B cell (primary cell): ENCODE measurements around the gene ZNF385D. TPM values are rescaled to one million over a fixed set of nuclear protein-coding genes. Genes with fewer than 3 reads are reported as not detected.

ENCODE experiments used
- ATAC-seq: fragments of 200-7000 bp; cut with Tn5 transposase; one replicate; pipeline ENCODE4 v1.10.0; 2021; ENCODE audit warnings: low read depth, mild to moderate bottlenecking, moderate number of reproducible peaks, moderate library complexity
- CTCF ChIA-PET: fragments of 350-600 bp; sonication (Branson Sonifier 250); formaldehyde crosslinking; loops from one replicate; lab custom pipeline; 2021; ENCODE audit warnings: antibody characterized with exemption, inconsistent platforms; lab: Charles Lee
- POLR2A ChIA-PET: fragments of 350-600 bp; sonication (Branson Sonifier 250); formaldehyde crosslinking; loops from one replicate; lab custom pipeline; 2021; ENCODE audit warnings: antibody characterized with exemption; lab: Charles Lee
- DNase-seq: peaks from one replicate; pipeline ENCODE4 v3.0.0; 2013
- H2AFZ ChIP-seq: 2 replicates; pipeline ENCODE4 v1.6.1; 2012; ENCODE audit warnings: mild to moderate bottlenecking, low read depth, low read length; ENCODE audit not compliant: insufficient read depth, poor library complexity, severe bottlenecking
- H3K27ac ChIP-seq, 2 donors: 1 replicate in 1 of 2; 2 replicates in 1 of 2; pipeline ENCODE4 v1.5.1; 2012 to 2013; ENCODE audit warnings: low read length in 2 of 2, mild to moderate bottlenecking in 2 of 2, moderate library complexity in 1 of 2
- H3K27me3 ChIP-seq, 4 experiments: fragments of 200-600 bp in 1 of 4; sonication (generic) in 1 of 4; replicated peaks in 1 of 4; 1 replicate in 2 of 4; 2 replicates in 2 of 4; pipeline versions ENCODE4 v1.6.1 to v1.7.0; 2013 to 2016; ENCODE audit warnings: low read length in 3 of 4, mild to moderate bottlenecking in 2 of 4, mixed read lengths in 1 of 4, moderate library complexity in 1 of 4; ENCODE audit not compliant: insufficient read depth in 4 of 4, control insufficient read depth in 3 of 4; ENCODE audit errors: control extremely low read depth in 1 of 4
- H3K36me3 ChIP-seq, 2 experiments: replicated peaks in 1 of 2; 1 replicate in 1 of 2; 2 replicates in 1 of 2; pipeline versions ENCODE4 v1.6.1 to v1.7.1; 2013; ENCODE audit warnings: low read length in 1 of 2; ENCODE audit not compliant: insufficient read depth in 2 of 2, control insufficient read depth in 1 of 2; ENCODE audit errors: control extremely low read depth in 1 of 2, extremely low read depth in 1 of 2
- H3K4me1 ChIP-seq, 2 donors: fragments of 200-600 bp in 1 of 2; sonication (generic) in 1 of 2; 1 replicate in 1 of 2; 2 replicates in 1 of 2; pipeline versions ENCODE4 v1.5.1 to v1.6.1; 2013 to 2017; ENCODE audit warnings: low read length in 2 of 2; ENCODE audit not compliant: control insufficient read depth in 2 of 2, insufficient read depth in 2 of 2
- H3K4me2 ChIP-seq: replicated peaks from 2 replicates; pipeline ENCODE3; 2012; ENCODE audit warnings: mild to moderate bottlenecking, low read depth, low read length; ENCODE audit not compliant: poor library complexity, severe bottlenecking
- H3K4me3 ChIP-seq, 5 experiments: fragments of 200-600 bp in 1 of 5; sonication (generic) in 1 of 5; 1 replicate in 3 of 5; 2 replicates in 2 of 5; pipeline versions ENCODE4 v1.5.1 to v1.7.0; 2011 to 2016; ENCODE audit warnings: low read length in 4 of 5, mild to moderate bottlenecking in 4 of 5, low read depth in 2 of 5, control low read depth in 1 of 5, moderate library complexity in 1 of 5; ENCODE audit not compliant: insufficient read depth in 1 of 5; ENCODE audit errors: control extremely low read depth in 1 of 5, extremely low read depth in 1 of 5
- H3K79me2 ChIP-seq: fragments of 200-600 bp; sonication (generic); one replicate; pipeline ENCODE4 v1.6.0; 2016; ENCODE audit warnings: low read length; ENCODE audit not compliant: control insufficient read depth, insufficient read depth
- H3K9ac ChIP-seq: fragments of 200-600 bp; sonication (generic); 2 replicates; pipeline ENCODE4 v1.6.1; 2017; ENCODE audit warnings: mild to moderate bottlenecking, low read length, moderate library complexity
- H3K9me3 ChIP-seq, 3 donors: one replicate each; pipeline versions ENCODE4 v1.6.1 to v1.7.1; 2013; ENCODE audit warnings: low read length in 2 of 3; ENCODE audit not compliant: control insufficient read depth in 2 of 3, insufficient read depth in 1 of 3; ENCODE audit errors: control extremely low read depth in 1 of 3
- H4K20me1 ChIP-seq: 2 replicates; pipeline ENCODE4 v1.6.0; 2012; ENCODE audit warnings: mild to moderate bottlenecking, low read length; ENCODE audit not compliant: insufficient read depth, control insufficient read depth, poor library complexity, severe bottlenecking
- H3K27ac Mint-ChIP-seq: one replicate; pipeline ENCODE4 v1.8.0; 2021; ENCODE audit warnings: mixed read lengths
- H3K27me3 Mint-ChIP-seq: one replicate; pipeline ENCODE4 v1.8.0; 2021; ENCODE audit warnings: mixed read lengths
- H3K4me1 Mint-ChIP-seq: one replicate; pipeline ENCODE4 v1.8.0; 2021; ENCODE audit warnings: mixed read lengths
- H3K4me3 Mint-ChIP-seq: one replicate; pipeline ENCODE4 v1.8.0; 2021; ENCODE audit warnings: mixed read lengths
- H3K9me3 Mint-ChIP-seq: one replicate; pipeline ENCODE4 v1.8.0; 2022; ENCODE audit warnings: mixed read lengths; ENCODE audit not compliant: insufficient read depth
- EZH2 ChIP-seq: IDR thresholded peaks from 2 replicates; pipeline ENCODE4 v1.6.1; 2012; ENCODE audit warnings: borderline replicate concordance, low read depth, mild to moderate bottlenecking, moderate library complexity, low read length; ENCODE audit not compliant: insufficient read depth, poor library complexity, severe bottlenecking
- WGBS: methylation state at CpG from one replicate; pipeline ENCODE4 v1.1.5; 2013; ENCODE audit warnings: missing lambda C conversion rate; ENCODE audit not compliant: insufficient coverage; 5-methylcytosine and 5-hydroxymethylcytosine counted together
- intact Hi-C: fragments of 100-400 bp; cut with micrococcal nuclease; formaldehyde crosslinking; loops from one replicate; pipeline ENCODE4 v1.10.0; 2022
- polyA minus RNA-seq: library from RNA; depleted of rRNA, polyadenylated mRNA; stranded (reverse); fragments of >200 nt; gene quantifications from 2 replicates; pipeline ENCODE4 v1.2.3, GENCODE V29; 2012
- polyA plus RNA-seq: library from polyadenylated mRNA; depleted of rRNA; stranded (reverse); fragments of >200 nt; gene quantifications from 2 replicates; pipeline ENCODE4 v1.2.3, GENCODE V29; 2012
- total RNA-seq, 2 donors: library from RNA; stranded (reverse); fragments of 120-200 nt in 1 of 2; gene quantifications; 1 replicate in 1 of 2; 2 replicates in 1 of 2; pipeline versions ENCODE4 v1.2.3 to v1.2.4, GENCODE V29; 2013 to 2022
- TF ChIP-seq, protein P1 (sequence below): fragments of 200-600 bp; IDR thresholded peaks from one replicate; pipeline ENCODE4 v1.8.0; 2022; ENCODE audit warnings: antibody characterized with exemption, mild to moderate bottlenecking

ZNF385D gene, protein sequence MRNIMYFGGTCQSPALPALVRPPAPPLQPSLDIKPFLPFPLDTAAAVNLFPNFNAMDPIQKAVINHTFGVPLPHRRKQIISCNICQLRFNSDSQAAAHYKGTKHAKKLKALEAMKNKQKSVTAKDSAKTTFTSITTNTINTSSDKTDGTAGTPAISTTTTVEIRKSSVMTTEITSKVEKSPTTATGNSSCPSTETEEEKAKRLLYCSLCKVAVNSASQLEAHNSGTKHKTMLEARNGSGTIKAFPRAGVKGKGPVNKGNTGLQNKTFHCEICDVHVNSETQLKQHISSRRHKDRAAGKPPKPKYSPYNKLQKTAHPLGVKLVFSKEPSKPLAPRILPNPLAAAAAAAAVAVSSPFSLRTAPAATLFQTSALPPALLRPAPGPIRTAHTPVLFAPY
- not detected in 2 replicates for total RNA-seq
- total RNA-seq (2013) = 0.40 TPM
- polyA plus RNA-seq = not detected in 2 replicates
- polyA minus RNA-seq = 0.50 TPM in 1 of 2 replicates, not detected in the other

DNA sequence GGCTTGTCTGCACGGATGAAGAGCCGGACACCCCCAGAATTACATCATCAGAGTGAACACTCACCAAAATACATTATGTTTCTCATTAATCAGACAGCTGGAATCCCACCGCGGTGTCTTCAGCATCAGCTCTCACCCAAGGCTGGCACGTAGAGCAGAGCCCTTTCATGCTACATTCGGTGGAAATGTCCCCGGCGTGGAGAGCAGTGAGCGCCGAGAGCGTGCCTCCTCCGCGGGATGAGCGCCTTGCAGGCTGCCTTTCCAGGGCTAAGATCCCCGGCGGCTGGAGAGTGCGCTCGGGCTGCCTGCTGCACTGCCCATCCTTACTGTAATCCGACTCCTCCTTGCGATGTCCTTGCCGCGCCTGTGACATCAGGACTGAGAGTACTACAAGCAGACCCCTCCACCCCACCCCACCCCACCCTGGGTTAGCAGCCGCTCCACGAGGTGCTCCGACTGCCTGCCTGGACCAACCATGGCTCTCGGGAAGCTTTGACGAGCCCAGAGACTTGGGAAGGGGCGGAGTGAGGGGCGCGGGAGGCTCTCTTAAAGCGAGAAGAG lies at the start of gene ZNF385D:
TSS of gene ZNF385D (minus strand) at position 380 of the 561 bp plus-strand sequence. CDS start at position 86, 294 bp downstream.
- intact Hi-C loops = no loop called here
- no peak within 1 kb of the TSS for H3K9ac ChIP-seq
- Mint-ChIP-seq H3K27me3 (peaks cover 9% of the 10 kb centered on the region), H3K9me3 (no peaks in the 10 kb centered on the region), H3K4me3 (no peak within 1 kb of the TSS), H3K4me1 (no peaks in the 10 kb centered on the region), H3K27ac (no peak within 1 kb of the TSS)
- H3K4me2 ChIP-seq = no peak within 1 kb of the TSS
- ATAC-seq (no peak), DNase-seq (no peak)
- no peaks in the 10 kb centered on the region for H3K4me1 ChIP-seq
- WGBS = 14% methylated on average over 25 of the region's 31 CpGs
- H3K79me2 ChIP-seq = no peaks in the 10 kb centered on the region
- H4K20me1 ChIP-seq = no peaks in the 10 kb centered on the region
- POLR2A ChIA-PET = no interaction called here
- CTCF ChIA-PET = no interaction called here
- no peaks in the 10 kb centered on the region for H3K36me3 ChIP-seq
- no peaks in the 10 kb centered on the region for H3K9me3 ChIP-seq
- H2AFZ ChIP-seq = no peak within 1 kb of the TSS
- H3K27ac ChIP-seq = no peak within 1 kb of the TSS
- no peak within 1 kb of the TSS for H3K4me3 ChIP-seq
- TF ChIP-seq, protein P1, sequence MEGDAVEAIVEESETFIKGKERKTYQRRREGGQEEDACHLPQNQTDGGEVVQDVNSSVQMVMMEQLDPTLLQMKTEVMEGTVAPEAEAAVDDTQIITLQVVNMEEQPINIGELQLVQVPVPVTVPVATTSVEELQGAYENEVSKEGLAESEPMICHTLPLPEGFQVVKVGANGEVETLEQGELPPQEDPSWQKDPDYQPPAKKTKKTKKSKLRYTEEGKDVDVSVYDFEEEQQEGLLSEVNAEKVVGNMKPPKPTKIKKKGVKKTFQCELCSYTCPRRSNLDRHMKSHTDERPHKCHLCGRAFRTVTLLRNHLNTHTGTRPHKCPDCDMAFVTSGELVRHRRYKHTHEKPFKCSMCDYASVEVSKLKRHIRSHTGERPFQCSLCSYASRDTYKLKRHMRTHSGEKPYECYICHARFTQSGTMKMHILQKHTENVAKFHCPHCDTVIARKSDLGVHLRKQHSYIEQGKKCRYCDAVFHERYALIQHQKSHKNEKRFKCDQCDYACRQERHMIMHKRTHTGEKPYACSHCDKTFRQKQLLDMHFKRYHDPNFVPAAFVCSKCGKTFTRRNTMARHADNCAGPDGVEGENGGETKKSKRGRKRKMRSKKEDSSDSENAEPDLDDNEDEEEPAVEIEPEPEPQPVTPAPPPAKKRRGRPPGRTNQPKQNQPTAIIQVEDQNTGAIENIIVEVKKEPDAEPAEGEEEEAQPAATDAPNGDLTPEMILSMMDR = no peak
- TF ChIP-seq EZH2 = no peak
- peaks cover 0 to 12% (median 0%) of the 10 kb centered on the region in 4 experiments for H3K27me3 ChIP-seq
